GM23338 (cell line): ENCODE data around the gene CLK3. TPM values are rescaled to one million over a fixed set of nuclear protein-coding genes. Genes with fewer than 3 reads are reported as not detected.

Source experiments
- ATAC-seq: fragments of 200-7000 bp; cut with Tn5 transposase; 3 replicates; pipeline ENCODE4 v1.9.1; 2020
- DNase-seq: peaks from one replicate; pipeline ENCODE4 v3.0.0-alpha.2; 2015; ENCODE audit warnings: low spot score
- H2AFZ ChIP-seq: fragments of 200-600 bp; sonication (generic); 2 replicates; pipeline ENCODE4 v1.8.0; 2016; ENCODE audit warnings: antibody characterized with exemption, mild to moderate bottlenecking, moderate library complexity
- H3F3A ChIP-seq: fragments of 200-600 bp; sonication (generic); replicated peaks from 2 replicates; pipeline ENCODE4 v1.8.0; 2017; ENCODE audit warnings: antibody characterized with exemption, mixed run types, low read depth
- H3K27ac ChIP-seq: fragments of 200-600 bp; sonication (generic); 2 replicates; pipeline ENCODE4 v1.6.1; 2016; ENCODE audit warnings: low read depth
- H3K27me3 ChIP-seq: fragments of 200-600 bp; sonication (generic); 2 replicates; pipeline ENCODE4 v1.8.0; 2016; ENCODE audit warnings: mild to moderate bottlenecking, mixed run types, moderate library complexity; ENCODE audit not compliant: insufficient read depth
- H3K36me3 ChIP-seq: fragments of 200-600 bp; sonication (generic); 2 replicates; pipeline ENCODE4 v1.8.0; 2016; ENCODE audit warnings: mild to moderate bottlenecking; ENCODE audit not compliant: insufficient read depth
- H3K4me1 ChIP-seq: fragments of 200-600 bp; sonication (generic); 2 replicates; pipeline ENCODE4 v1.8.0; 2016; ENCODE audit warnings: mild to moderate bottlenecking, moderate library complexity; ENCODE audit not compliant: insufficient read depth
- H3K4me2 ChIP-seq: fragments of 200-600 bp; sonication (generic); 2 replicates; pipeline ENCODE4 v1.7.1; 2017; ENCODE audit warnings: mixed run types
- H3K4me3 ChIP-seq: fragments of 200-600 bp; sonication (generic); 2 replicates; pipeline ENCODE4 v1.6.1; 2016; ENCODE audit warnings: mixed run types
- H3K79me2 ChIP-seq: fragments of 200-600 bp; sonication (generic); replicated peaks from 2 replicates; pipeline ENCODE4 v1.8.0; 2017; ENCODE audit warnings: mild to moderate bottlenecking; ENCODE audit not compliant: insufficient read depth
- H3K9me2 ChIP-seq: fragments of 200-600 bp; sonication (generic); 2 replicates; pipeline ENCODE4 v1.8.0; 2017; ENCODE audit not compliant: insufficient read depth
- H4K20me1 ChIP-seq: fragments of 200-600 bp; sonication (generic); replicated peaks from 2 replicates; pipeline ENCODE4 v1.8.0; 2017; ENCODE audit warnings: mild to moderate bottlenecking; ENCODE audit not compliant: insufficient read depth
- H3K27ac Mint-ChIP-seq: 2 replicates; pipeline ENCODE4 v1.8.0; 2020; ENCODE audit warnings: inconsistent platforms, mild to moderate bottlenecking, moderate library complexity, mixed read lengths
- H3K27me3 Mint-ChIP-seq: 3 replicates; pipeline ENCODE4 v1.8.0; 2022; ENCODE audit warnings: low read depth, mild to moderate bottlenecking, moderate library complexity, mixed read lengths, inconsistent platforms; ENCODE audit not compliant: insufficient read depth, poor library complexity
- H3K36me3 Mint-ChIP-seq: 3 replicates; pipeline ENCODE4 v1.8.0; 2021; ENCODE audit warnings: low read depth, mild to moderate bottlenecking, inconsistent platforms, moderate library complexity, mixed read lengths
- H3K4me1 Mint-ChIP-seq: 3 replicates; pipeline ENCODE4 v1.8.0; 2020; ENCODE audit warnings: mild to moderate bottlenecking, inconsistent platforms, mixed read lengths
- H3K4me3 Mint-ChIP-seq: 3 replicates; pipeline ENCODE4 v1.8.0; 2021; ENCODE audit warnings: moderate library complexity, mild to moderate bottlenecking, inconsistent platforms, mixed read lengths
- H3K9me3 Mint-ChIP-seq: 3 replicates; pipeline ENCODE4 v1.8.0; 2020; ENCODE audit warnings: moderate library complexity, mild to moderate bottlenecking, inconsistent platforms, mixed read lengths
- CREB1 ChIP-seq: fragments of 250-450 bp; sonication (Bioruptor Pico); IDR thresholded peaks from 2 replicates; pipeline ENCODE4 v1.5.0; 2020; ENCODE audit warnings: low read depth, mild to moderate bottlenecking, moderate library complexity
- CTCF ChIP-seq, 2 experiments: fragments of 200-600 bp in 1 of 2; sonication (generic) in 1 of 2; conservative IDR thresholded peaks; 2 replicates each; pipeline versions ENCODE4 v1.5.1 to v1.6.1; 2016 to 2017; ENCODE audit warnings: antibody characterized with exemption in 2 of 2, low read depth in 2 of 2, mild to moderate bottlenecking in 2 of 2, moderate library complexity in 1 of 2
- ETS1 ChIP-seq: IDR thresholded peaks from 2 replicates; pipeline ENCODE4 v1.6.1; 2016; ENCODE audit warnings: antibody characterized with exemption
- EZH2 ChIP-seq: fragments of 200-600 bp; sonication (generic); IDR thresholded peaks from one replicate; pipeline ENCODE4 v1.8.0; 2017; ENCODE audit warnings: antibody characterized with exemption, mild to moderate bottlenecking, low read depth; ENCODE audit not compliant: unreplicated experiment
- EZH2phosphoT487 ChIP-seq: fragments of 200-600 bp; sonication (generic); IDR thresholded peaks from one replicate; pipeline ENCODE4 v1.8.1; 2018; ENCODE audit warnings: antibody characterized with exemption; ENCODE audit not compliant: unreplicated experiment
- POLR2AphosphoS5 ChIP-seq: IDR thresholded peaks from 2 replicates; pipeline ENCODE4 v1.6.1; 2016; ENCODE audit warnings: antibody characterized with exemption, low read depth
- ZNF331 ChIP-seq: fragments of 250-450 bp; sonication (Bioruptor Pico); IDR thresholded peaks from 2 replicates; pipeline ENCODE4 v1.5.0; 2020; ENCODE audit warnings: low read depth, mild to moderate bottlenecking, moderate library complexity
- polyA plus RNA-seq: library from polyadenylated mRNA; unstranded; fragments of >200 nt; fragmentation: Nextera tagmentation; extraction: Ambion mirVana; gene quantifications from 2 replicates; pipeline ENCODE4 v1.2.1, GENCODE V29; 2016
- total RNA-seq: library from RNA; depleted of rRNA; stranded (reverse); fragments of >200 nt; shearing (Covaris generic); gene quantifications from 2 replicates; pipeline ENCODE4 v1.2.3, GENCODE V29; 2014
- TF ChIP-seq, protein P1 (sequence below): fragments of 250-450 bp; sonication (Bioruptor Pico); IDR thresholded peaks from 2 replicates; pipeline ENCODE4 v1.5.0; 2020; ENCODE audit warnings: mild to moderate bottlenecking, moderate library complexity

CLK3 gene
- total and polyA plus RNA-seq, 2 experiments from 2014 or later, result 40.7 to 67.7 TPM

DNA sequence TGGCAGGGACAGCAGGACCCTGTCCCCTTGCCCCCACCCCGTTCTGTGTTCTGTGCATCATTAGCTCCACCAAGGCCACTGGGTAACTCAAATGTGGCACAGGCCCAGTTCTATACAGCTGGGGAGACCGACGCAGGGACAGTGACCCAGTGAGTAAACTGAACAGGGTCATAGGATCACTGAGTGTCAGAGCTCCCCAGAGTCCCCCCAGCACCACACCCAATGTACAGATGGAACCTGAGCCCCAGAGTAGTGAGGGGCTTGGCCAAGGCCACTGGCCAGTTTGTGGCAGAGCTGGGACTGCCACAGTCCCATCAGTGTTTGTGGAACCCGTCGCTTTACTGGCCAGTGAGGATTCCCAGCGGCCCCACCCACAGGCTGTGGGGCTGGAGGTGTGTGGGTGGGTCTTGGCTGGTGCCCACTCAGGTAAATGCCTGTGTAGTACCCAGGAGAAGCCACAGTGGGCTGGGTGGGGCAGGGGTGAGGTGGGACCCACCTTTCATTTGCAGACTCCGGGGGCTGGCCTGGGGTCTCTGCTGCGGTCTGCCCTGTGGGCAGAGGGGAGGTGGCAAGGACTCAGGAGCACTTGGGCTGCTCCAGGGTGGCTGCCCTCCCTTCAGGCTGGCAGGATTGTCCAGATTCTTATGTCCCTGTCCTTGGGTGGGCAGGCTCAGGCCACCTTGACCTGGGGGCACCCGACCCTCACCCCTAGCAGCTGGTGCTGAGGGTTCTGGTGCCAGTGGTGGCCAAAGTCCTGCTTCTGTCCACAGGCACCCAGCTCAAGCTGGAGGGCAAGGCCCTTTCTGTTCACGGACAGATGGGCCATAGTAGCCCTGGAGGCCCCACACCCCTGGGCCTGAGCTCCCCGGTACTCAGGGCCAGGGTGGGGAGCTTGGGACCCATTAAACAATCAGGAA is 11.6 kb upstream of the CLK3 start:
- Histone ChIP-seq H3K4me1 (peaks cover 1% of the 10 kb centered on the region), H3K27ac (no peak overlapping the region), H2AFZ (no peak overlapping the region), H3K4me3 (no peak overlapping the region), H3F3A (0 out of 2 replicates have a peak, but pooled peaks cover 4% of the 10 kb centered on the region), H3K9me2 (no peaks in the 10 kb centered on the region), H3K27me3 (peaks cover 3% of the 10 kb centered on the region; the same call in 1 of the 2 replicates), H3K36me3 (no peaks in the 10 kb centered on the region), H3K79me2 (no peaks in the 10 kb centered on the region), H4K20me1 (no peaks in the 10 kb centered on the region; the same call in 1 of the 2 replicates), H3K4me2 (no peak overlapping the region)
- Mint-ChIP-seq H3K4me3 (no peak overlapping the region), H3K4me1 (peaks cover 2% of the 10 kb centered on the region; the same call in 1 of the 3 replicates), H3K9me3 (no peaks in the 10 kb centered on the region), H3K27me3 (peaks cover 9% of the 10 kb centered on the region), H3K36me3 (no peaks in the 10 kb centered on the region), H3K27ac (no peak overlapping the region)
- ATAC-seq, result no peak
- no peak for TF ChIP-seq ETS1
- no peak for TF ChIP-seq ZNF331 (CRISPR knock-in tag)
- no peak for TF ChIP-seq EZH2phosphoT487
- TF ChIP-seq CTCF (conservative IDR thresholded peaks at IDR 0.05; ENCODE audit: low read depth in 2 of 2), result no peak
- no peak for TF ChIP-seq CREB1 (CRISPR knock-in tag)
- no peak for TF ChIP-seq POLR2AphosphoS5
- DNase-seq, result no peak

DNA sequence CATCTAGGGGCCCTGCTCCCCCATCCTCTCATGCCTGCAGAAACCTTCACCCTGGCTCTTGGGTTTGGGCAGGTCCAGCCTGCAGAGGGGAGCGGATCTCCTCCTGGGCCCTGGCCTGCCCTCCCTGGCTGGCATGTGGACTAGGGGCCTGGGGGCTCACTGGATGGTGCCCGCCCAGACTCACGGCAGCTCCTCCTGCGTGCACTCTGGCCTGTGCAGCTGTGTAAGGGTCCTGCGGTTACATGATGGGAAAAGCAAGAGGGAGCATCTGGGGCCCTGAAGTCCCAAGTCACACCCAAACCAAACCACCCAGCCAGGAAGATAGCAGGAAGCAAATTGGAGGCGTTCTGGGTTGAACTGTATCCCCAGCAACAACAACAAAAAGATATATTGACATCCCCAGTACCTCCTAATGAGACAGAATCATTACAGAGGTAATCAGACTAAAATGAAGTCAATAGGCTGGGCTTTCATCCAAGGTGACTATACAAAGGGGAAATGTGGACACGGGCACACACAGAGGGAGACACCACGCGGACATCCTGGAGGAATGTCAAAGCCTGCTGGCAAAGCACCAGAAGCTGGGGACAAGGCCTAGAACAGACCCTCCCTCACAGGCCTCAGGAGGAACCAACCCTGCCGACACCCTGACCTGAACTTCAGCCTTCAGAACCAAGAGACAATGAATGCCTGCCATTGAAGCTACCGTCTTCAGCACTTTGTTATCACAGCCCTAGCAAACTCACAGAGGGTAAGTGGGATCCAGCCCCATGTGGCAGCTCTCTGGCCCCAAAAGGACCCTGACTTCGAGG is 10.4 kb upstream of the CLK3 start:
- no peak for TF ChIP-seq EZH2
- no peak for TF ChIP-seq ETS1
- TF ChIP-seq, protein P1, sequence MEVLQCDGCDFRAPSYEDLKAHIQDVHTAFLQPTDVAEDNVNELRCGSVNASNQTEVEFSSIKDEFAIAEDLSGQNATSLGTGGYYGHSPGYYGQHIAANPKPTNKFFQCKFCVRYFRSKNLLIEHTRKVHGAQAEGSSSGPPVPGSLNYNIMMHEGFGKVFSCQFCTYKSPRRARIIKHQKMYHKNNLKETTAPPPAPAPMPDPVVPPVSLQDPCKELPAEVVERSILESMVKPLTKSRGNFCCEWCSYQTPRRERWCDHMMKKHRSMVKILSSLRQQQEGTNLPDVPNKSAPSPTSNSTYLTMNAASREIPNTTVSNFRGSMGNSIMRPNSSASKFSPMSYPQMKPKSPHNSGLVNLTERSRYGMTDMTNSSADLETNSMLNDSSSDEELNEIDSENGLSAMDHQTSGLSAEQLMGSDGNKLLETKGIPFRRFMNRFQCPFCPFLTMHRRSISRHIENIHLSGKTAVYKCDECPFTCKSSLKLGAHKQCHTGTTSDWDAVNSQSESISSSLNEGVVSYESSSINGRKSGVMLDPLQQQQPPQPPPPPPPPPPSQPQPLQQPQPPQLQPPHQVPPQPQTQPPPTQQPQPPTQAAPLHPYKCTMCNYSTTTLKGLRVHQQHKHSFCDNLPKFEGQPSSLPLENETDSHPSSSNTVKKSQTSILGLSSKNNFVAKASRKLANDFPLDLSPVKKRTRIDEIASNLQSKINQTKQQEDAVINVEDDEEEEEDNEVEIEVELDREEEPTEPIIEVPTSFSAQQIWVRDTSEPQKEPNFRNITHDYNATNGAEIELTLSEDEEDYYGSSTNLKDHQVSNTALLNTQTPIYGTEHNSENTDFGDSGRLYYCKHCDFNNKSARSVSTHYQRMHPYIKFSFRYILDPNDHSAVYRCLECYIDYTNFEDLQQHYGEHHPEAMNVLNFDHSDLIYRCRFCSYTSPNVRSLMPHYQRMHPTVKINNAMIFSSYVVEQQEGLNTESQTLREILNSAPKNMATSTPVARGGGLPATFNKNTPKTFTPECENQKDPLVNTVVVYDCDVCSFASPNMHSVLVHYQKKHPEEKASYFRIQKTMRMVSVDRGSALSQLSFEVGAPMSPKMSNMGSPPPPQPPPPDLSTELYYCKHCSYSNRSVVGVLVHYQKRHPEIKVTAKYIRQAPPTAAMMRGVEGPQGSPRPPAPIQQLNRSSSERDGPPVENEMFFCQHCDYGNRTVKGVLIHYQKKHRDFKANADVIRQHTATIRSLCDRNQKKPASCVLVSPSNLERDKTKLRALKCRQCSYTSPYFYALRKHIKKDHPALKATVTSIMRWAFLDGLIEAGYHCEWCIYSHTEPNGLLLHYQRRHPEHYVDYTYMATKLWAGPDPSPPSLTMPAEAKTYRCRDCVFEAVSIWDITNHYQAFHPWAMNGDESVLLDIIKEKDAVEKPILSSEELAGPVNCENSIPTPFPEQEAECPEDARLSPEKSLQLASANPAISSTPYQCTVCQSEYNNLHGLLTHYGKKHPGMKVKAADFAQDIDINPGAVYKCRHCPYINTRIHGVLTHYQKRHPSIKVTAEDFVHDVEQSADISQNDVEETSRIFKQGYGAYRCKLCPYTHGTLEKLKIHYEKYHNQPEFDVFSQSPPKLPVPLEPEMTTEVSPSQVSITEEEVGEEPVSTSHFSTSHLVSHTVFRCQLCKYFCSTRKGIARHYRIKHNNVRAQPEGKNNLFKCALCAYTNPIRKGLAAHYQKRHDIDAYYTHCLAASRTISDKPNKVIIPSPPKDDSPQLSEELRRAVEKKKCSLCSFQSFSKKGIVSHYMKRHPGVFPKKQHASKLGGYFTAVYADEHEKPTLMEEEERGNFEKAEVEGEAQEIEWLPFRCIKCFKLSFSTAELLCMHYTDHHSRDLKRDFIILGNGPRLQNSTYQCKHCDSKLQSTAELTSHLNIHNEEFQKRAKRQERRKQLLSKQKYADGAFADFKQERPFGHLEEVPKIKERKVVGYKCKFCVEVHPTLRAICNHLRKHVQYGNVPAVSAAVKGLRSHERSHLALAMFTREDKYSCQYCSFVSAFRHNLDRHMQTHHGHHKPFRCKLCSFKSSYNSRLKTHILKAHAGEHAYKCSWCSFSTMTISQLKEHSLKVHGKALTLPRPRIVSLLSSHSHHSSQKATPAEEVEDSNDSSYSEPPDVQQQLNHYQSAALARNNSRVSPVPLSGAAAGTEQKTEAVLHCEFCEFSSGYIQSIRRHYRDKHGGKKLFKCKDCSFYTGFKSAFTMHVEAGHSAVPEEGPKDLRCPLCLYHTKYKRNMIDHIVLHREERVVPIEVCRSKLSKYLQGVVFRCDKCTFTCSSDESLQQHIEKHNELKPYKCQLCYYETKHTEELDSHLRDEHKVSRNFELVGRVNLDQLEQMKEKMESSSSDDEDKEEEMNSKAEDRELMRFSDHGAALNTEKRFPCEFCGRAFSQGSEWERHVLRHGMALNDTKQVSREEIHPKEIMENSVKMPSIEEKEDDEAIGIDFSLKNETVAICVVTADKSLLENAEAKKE (CRISPR knock-in tag), result no peak
- Histone ChIP-seq H3K79me2 (no peaks in the 10 kb centered on the region), H3F3A (no peaks in the 10 kb centered on the region), H3K9me2 (no peaks in the 10 kb centered on the region), H3K27ac (no peak overlapping the region), H2AFZ (no peak overlapping the region), H3K36me3 (no peaks in the 10 kb centered on the region), H3K27me3 (peaks cover 3% of the 10 kb centered on the region; the same call in 1 of the 2 replicates), H3K4me2 (no peak overlapping the region), H4K20me1 (no peaks in the 10 kb centered on the region; the same call in 1 of the 2 replicates), H3K4me1 (no peaks in the 10 kb centered on the region), H3K4me3 (no peak overlapping the region)
- Mint-ChIP-seq H3K4me3 (no peak overlapping the region; the same call in 2 of the 3 replicates), H3K4me1 (peaks cover 2% of the 10 kb centered on the region; the same call in 1 of the 3 replicates), H3K36me3 (no peaks in the 10 kb centered on the region), H3K27ac (no peak overlapping the region), H3K9me3 (no peaks in the 10 kb centered on the region), H3K27me3 (peaks cover 7% of the 10 kb centered on the region)
- ATAC-seq (no peak), DNase-seq (no peak)
